WERI-Rb-1 (cell line): ENCODE data around the gene DBP.

Experiments used
- DNase-seq: peaks from one replicate; pipeline ENCODE4 v3.0.0-alpha.2; 2020
- H3K27ac ChIP-seq: fragments of 250-450 bp; sonication (Bioruptor Pico); 2 replicates; pipeline ENCODE4 v1.5.1; 2020; ENCODE audit warnings: mild to moderate bottlenecking, moderate library complexity
- H3K27me3 ChIP-seq: fragments of 250-450 bp; sonication (Bioruptor Pico); 2 replicates; pipeline ENCODE4 v1.5.1; 2021; ENCODE audit warnings: mild to moderate bottlenecking, low read depth, moderate library complexity; ENCODE audit not compliant: insufficient read depth, severe bottlenecking
- H3K36me3 ChIP-seq: fragments of 250-450 bp; sonication (Bioruptor Pico); 2 replicates; pipeline ENCODE4 v1.5.1; 2020; ENCODE audit warnings: mild to moderate bottlenecking, moderate library complexity
- H3K4me3 ChIP-seq: 2 replicates; pipeline ENCODE4 v1.5.1; 2011; ENCODE audit warnings: low read depth, mild to moderate bottlenecking, control low read depth, low read length
- H3K9me3 ChIP-seq: fragments of 250-450 bp; sonication (Bioruptor Pico); 2 replicates; pipeline ENCODE4 v1.5.1; 2021; ENCODE audit warnings: mild to moderate bottlenecking, moderate library complexity; ENCODE audit not compliant: severe bottlenecking
- TF ChIP-seq, protein P1 (sequence below): IDR thresholded peaks from 2 replicates; pipeline ENCODE4 v1.5.1; 2011; ENCODE audit warnings: low read depth, mild to moderate bottlenecking, control low read depth, inconsistent platforms, low read length

DBP gene

GRCh38 chr19:48674216-48674809, 37.1 kb upstream of the DBP start:
- H3K27ac ChIP-seq = no peak overlapping the region

DNA sequence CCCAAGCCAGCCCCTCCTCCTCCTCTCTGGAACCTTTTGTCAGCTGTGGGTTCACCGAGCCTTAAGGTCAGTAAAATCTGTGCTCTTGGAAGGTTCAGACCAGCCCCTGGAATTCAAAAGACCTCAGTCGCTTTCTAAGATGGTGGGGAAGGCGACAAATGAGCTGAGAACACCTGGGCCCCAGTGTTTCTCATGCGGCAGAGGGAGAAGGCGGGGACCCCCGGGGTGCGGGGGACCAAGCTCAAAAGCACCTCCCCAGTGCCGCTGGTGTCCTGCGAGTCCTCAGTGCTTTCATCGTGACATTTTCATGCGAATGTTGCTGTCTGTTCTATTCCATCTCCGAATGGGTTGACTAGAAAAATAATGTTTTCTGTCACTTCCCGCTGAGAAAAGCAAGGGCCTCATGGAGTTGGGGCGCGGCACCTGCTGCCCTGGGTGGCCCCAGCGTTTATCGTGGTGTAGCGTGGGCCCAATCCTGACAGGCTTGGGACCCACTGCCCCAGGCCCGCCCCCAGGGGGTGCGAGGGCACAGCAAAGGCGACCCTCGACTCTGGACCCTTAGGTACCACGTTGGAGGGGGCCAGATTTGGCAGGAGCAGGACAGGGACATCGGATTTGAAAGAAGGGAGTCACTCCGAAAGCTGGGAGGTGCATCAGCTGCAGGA, 36.4 kb upstream of the DBP start:
- TF ChIP-seq, protein P1, sequence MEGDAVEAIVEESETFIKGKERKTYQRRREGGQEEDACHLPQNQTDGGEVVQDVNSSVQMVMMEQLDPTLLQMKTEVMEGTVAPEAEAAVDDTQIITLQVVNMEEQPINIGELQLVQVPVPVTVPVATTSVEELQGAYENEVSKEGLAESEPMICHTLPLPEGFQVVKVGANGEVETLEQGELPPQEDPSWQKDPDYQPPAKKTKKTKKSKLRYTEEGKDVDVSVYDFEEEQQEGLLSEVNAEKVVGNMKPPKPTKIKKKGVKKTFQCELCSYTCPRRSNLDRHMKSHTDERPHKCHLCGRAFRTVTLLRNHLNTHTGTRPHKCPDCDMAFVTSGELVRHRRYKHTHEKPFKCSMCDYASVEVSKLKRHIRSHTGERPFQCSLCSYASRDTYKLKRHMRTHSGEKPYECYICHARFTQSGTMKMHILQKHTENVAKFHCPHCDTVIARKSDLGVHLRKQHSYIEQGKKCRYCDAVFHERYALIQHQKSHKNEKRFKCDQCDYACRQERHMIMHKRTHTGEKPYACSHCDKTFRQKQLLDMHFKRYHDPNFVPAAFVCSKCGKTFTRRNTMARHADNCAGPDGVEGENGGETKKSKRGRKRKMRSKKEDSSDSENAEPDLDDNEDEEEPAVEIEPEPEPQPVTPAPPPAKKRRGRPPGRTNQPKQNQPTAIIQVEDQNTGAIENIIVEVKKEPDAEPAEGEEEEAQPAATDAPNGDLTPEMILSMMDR = no peak
- no peak overlapping the region for H3K27ac ChIP-seq
- DNase-seq = no peak
- no peaks in the 10 kb centered on the region for H3K36me3 ChIP-seq
- H3K4me3 ChIP-seq = no peak overlapping the region
- no peaks in the 10 kb centered on the region for H3K27me3 ChIP-seq
- no peaks in the 10 kb centered on the region for H3K9me3 ChIP-seq

More at GRCh38 chr19:48674216-48674809, 37.1 kb upstream of the DBP start:
- no peak overlapping the region for H3K4me3 ChIP-seq
- TF ChIP-seq, protein P1 = no peak
- DNase-seq = no peak
- no peaks in the 10 kb centered on the region for H3K9me3 ChIP-seq
- no peaks in the 10 kb centered on the region for H3K36me3 ChIP-seq
- H3K27me3 ChIP-seq = no peaks in the 10 kb centered on the region

DNA sequence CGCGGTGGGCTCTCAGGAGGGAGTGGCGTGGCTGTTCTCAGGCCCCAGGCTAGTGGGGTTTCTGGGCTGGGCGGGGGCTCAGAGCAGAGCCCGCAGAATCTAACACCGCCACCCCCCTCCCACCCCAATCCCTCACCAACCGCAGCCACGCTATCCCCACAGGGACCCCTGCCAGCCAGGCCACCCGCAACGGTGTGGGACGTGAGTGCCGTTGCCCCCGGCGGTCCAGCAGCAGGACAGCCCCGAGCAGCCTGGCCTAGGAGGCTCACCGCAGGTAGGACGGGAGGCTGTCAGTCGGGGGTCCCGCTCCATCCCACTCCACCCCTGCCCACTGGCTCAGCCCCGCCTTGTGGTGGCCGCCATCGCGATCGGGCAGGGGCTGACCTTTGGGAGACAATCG, 35.8 kb upstream of the DBP start, which contains the start of gene NTN5:
NTN5 (minus strand) TSS at position 24 of the 400 bp plus-strand sequence. CDS start 2,031 bp downstream, outside the sequence.
- H3K36me3 ChIP-seq = no peaks in the 10 kb centered on the region
- H3K27ac ChIP-seq = no peak within 1 kb of the TSS
- TF ChIP-seq, protein P1 = no peak
- no peak within 1 kb of the TSS for H3K4me3 ChIP-seq
- H3K27me3 ChIP-seq = no peaks in the 10 kb centered on the region
- H3K9me3 ChIP-seq = no peaks in the 10 kb centered on the region
- no peak for DNase-seq

DNA sequence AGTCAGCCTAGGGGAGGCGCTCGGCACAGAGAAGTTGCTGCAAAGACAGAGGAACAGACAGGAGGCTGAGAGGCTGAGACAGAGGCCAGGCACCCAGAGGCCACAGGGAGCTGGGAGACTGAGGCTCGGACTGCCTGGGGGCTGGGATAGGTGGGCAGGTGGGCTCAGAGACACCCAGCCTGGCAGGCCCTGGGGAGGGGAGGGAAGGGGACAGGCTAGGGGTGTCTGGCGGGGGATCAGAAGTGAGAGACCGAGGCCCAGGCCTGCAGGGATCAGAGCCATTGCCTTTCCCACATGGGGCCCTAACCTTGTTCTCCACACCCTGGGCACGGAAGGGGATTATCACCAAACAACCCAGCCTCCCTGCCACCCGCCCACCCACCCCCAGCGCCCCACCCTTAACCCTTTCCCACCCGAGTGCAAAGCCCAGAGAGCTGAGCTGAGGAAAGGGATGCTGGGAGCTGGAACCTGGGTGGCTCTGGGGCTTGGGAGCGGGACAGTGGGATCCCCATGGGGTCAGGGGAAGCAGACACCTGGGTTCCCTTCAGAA, 34.3 kb upstream of the DBP start:
- Histone ChIP-seq H3K9me3 (no peaks in the 10 kb centered on the region), H3K27ac (peak overlapping the region; percentile 50), H3K36me3 (no peaks in the 10 kb centered on the region), H3K4me3 (no peak overlapping the region), H3K27me3 (no peaks in the 10 kb centered on the region)
- no peak for DNase-seq
- TF ChIP-seq, protein P1 = no peak

DNA sequence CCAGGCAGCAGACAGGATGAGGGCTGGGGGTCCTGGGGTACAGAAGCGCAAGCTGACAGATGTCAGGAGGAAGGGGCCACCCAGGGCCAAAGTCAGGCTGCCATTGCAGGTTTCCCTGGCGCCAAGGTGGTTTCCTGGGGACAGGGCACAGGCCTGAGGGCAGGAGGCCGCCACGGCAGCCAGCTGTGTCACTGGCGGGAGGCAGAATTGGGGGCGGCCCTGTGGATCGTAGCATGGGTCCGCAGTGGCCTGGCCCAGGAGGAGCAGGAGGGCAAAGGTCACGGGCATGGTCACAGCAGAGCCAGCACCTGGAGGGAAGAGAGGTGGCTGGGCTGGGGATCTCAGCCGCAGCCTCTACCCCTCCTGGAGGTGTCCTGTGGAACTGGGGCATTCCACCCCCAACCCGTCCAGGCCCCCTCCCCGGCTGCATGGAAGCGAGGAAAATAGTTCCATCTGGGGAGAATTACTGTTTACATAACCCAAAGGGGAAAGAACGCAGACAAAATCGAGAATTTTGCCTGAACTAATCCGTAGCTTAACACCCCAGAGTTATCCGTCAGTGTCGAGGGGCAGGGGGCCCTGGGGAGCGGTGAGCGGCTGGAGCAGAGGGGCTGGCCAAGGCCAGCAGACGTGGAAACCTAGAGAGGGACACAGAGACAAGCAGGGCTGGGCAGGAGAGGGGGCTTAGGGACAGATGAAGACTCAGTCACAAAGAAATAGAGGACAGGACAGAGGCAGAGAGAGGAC, 33.7 kb upstream of the DBP start:
- peak; percentile 23 for DNase-seq
- Histone ChIP-seq H3K27me3 (no peaks in the 10 kb centered on the region), H3K27ac (peak overlapping the region; percentile 50), H3K36me3 (no peaks in the 10 kb centered on the region), H3K4me3 (no peak overlapping the region), H3K9me3 (no peaks in the 10 kb centered on the region)
- TF ChIP-seq, protein P1 = no peak
